ENCODE data around the gene FAH. TPM values are rescaled to one million over a fixed set of nuclear protein-coding genes. Genes with fewer than 3 reads are reported as not detected.

FAH gene
- total and polyA plus RNA-seq, 2 donors from 2014 or later, result 34.7 to 121 TPM

- FAIRE-seq (no peak), DNase-seq (no peak)
- intact Hi-C loops (cut with DNase I), result no loop called here
Observed at GRCh38 chr15:80214910-80215309, 62.1 kb downstream of the FAH start.

DNA sequence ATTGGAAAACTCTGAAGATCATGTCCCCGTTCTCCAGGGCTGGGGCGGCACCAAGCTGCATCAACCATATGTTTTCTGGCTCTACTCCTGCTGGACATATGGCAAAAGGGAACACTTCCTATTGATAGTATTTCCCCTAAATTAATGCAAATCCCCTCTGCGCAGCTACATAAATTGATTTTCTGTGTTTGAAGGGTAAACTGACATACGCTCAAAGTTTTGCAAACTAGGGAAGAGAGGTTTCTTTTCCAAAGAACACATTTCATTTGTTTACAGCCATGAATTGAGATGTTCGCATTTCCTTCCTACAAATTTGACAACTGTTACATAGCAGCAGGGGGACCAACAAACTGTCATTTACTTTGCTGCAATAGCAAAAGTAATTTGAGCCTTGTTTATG, 63.3 kb downstream of the FAH start:
- Histone ChIP-seq H3K27me3 (ENCODE audit: control insufficient read depth, insufficient read depth, low read length) (no peaks in the 10 kb centered on the region), H3K9me3 (ENCODE audit: control insufficient read depth in 2 of 3, insufficient read depth in 1 of 3, low read length in 3 of 3) (no peaks in the 10 kb centered on the region), H3K4me1 (ENCODE audit: control insufficient read depth in 2 of 3, insufficient read depth in 2 of 3, low read depth in 1 of 3, low read length in 3 of 3) (peaks cover 0 to 14% (median 5%) of the 10 kb centered on the region in 3 donors), H3K4me3 (ENCODE audit: low read length in 3 of 3) (no peak overlapping the region), H3K27ac (ENCODE audit: low read depth in 2 of 2, low read length in 2 of 2) (no peak overlapping the region), H3K9ac (ENCODE audit: low read length in 3 of 3) (no peak overlapping the region), H3K36me3 (ENCODE audit: control insufficient read depth in 2 of 3, insufficient read depth in 3 of 3, low read length in 3 of 3) (no peaks in the 10 kb centered on the region)
- TF ChIP-seq CTCF (IDR thresholded peaks at IDR 0.05; ENCODE audit: borderline replicate concordance, extremely low read depth, insufficient read depth), result no peak
- no peak for DNase-seq
- intact Hi-C loops (cut with DNase I), result no loop called here
- no peak for FAIRE-seq

More at GRCh38 chr15:80214910-80215309, 62.1 kb downstream of the FAH start:
- Histone ChIP-seq H3K27ac (ENCODE audit: low read depth in 2 of 2, low read length in 2 of 2) (no peak overlapping the region), H3K9ac (ENCODE audit: low read length in 3 of 3) (no peak overlapping the region), H3K4me3 (ENCODE audit: low read length in 3 of 3) (no peak overlapping the region), H3K36me3 (ENCODE audit: control insufficient read depth in 2 of 3, insufficient read depth in 3 of 3, low read length in 3 of 3) (no peaks in the 10 kb centered on the region), H3K27me3 (ENCODE audit: control insufficient read depth, insufficient read depth, low read length) (no peaks in the 10 kb centered on the region), H3K4me1 (ENCODE audit: control insufficient read depth in 2 of 3, insufficient read depth in 2 of 3, low read depth in 1 of 3, low read length in 3 of 3) (peaks cover 0 to 23% (median 5%) of the 10 kb centered on the region in 3 donors), H3K9me3 (ENCODE audit: control insufficient read depth in 2 of 3, insufficient read depth in 1 of 3, low read length in 3 of 3) (no peaks in the 10 kb centered on the region)
- TF ChIP-seq CTCF (IDR thresholded peaks at IDR 0.05; ENCODE audit: borderline replicate concordance, extremely low read depth, insufficient read depth), result no peak

DNA sequence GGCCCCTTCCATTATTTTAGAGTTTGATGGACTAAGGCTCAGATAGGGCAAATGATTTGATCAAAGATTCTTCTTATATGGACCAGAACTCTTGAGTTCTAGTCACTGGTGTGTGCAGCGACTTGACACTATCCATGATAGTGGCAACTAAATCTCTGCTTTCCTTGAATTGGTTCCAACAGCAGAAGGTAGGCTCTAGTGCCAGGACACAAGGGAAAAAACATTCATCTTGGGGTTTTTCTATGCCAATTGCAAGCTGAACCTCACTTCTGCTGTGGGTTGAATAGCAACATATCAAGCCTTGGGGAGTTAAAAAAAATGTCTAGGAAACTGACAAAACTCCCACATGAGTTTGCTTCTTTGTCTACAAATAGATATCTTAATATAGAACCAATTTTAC, 64.1 kb downstream of the FAH start:
- Histone ChIP-seq H3K36me3 (ENCODE audit: control insufficient read depth in 2 of 3, insufficient read depth in 3 of 3, low read length in 3 of 3) (no peaks in the 10 kb centered on the region), H3K4me1 (ENCODE audit: control insufficient read depth in 2 of 3, insufficient read depth in 2 of 3, low read depth in 1 of 3, low read length in 3 of 3) (peaks cover 0 to 11% (median 5%) of the 10 kb centered on the region in 3 donors), H3K4me3 (ENCODE audit: low read length in 3 of 3) (no peak overlapping the region), H3K9me3 (ENCODE audit: control insufficient read depth in 2 of 3, insufficient read depth in 1 of 3, low read length in 3 of 3) (no peaks in the 10 kb centered on the region), H3K9ac (ENCODE audit: low read length in 3 of 3) (no peak overlapping the region), H3K27me3 (ENCODE audit: control insufficient read depth, insufficient read depth, low read length) (no peaks in the 10 kb centered on the region), H3K27ac (ENCODE audit: low read depth in 2 of 2, low read length in 2 of 2) (no peak overlapping the region)
- DNase-seq (no peak), FAIRE-seq (no peak)
- TF ChIP-seq CTCF (IDR thresholded peaks at IDR 0.05; ENCODE audit: borderline replicate concordance, extremely low read depth, insufficient read depth), result no peak
- intact Hi-C loops (cut with DNase I), result no loop called here

- TF ChIP-seq CTCF (IDR thresholded peaks at IDR 0.05; ENCODE audit: borderline replicate concordance, extremely low read depth, insufficient read depth), result no peak
- H3K4me1 ChIP-seq (ENCODE audit: control insufficient read depth in 2 of 3, insufficient read depth in 2 of 3, low read depth in 1 of 3, low read length in 3 of 3), result peaks cover 0 to 11% (median 5%) of the 10 kb centered on the region in 3 donors
- no peak for FAIRE-seq
- no peak overlapping the region for H3K9ac ChIP-seq (ENCODE audit: low read length in 3 of 3)
- no peaks in the 10 kb centered on the region for H3K36me3 ChIP-seq (ENCODE audit: control insufficient read depth in 2 of 3, insufficient read depth in 3 of 3, low read length in 3 of 3)
- H3K27ac ChIP-seq (ENCODE audit: low read depth in 2 of 2, low read length in 2 of 2), result no peak overlapping the region
- no peak for DNase-seq
- no peak overlapping the region for H3K4me3 ChIP-seq (ENCODE audit: low read length in 3 of 3)
- intact Hi-C loops (cut with DNase I), result no loop called here
- no peaks in the 10 kb centered on the region for H3K9me3 ChIP-seq (ENCODE audit: control insufficient read depth in 2 of 3, insufficient read depth in 1 of 3, low read length in 3 of 3)
- H3K27me3 ChIP-seq (ENCODE audit: control insufficient read depth, insufficient read depth, low read length), result no peaks in the 10 kb centered on the region
Observed at GRCh38 chr15:80217327-80217900, 64.6 kb downstream of the FAH start.

Measured in kidney (tissue), 14 donors.